SK-N-SH treated with all-trans-retinoic acid at 6 μM for 48 hours (cell line): Measurements from ENCODE around the gene BMP6.

Source experiments
- CREB5 ChIP-seq: fragments of 250-450 bp; sonication (Bioruptor Pico); IDR thresholded peaks from 2 replicates; pipeline ENCODE4 v1.5.1; 2020; ENCODE audit warnings: low read depth, mild to moderate bottlenecking, moderate library complexity
- ISL1 ChIP-seq: fragments of 250-450 bp; sonication (Bioruptor Pico); IDR thresholded peaks from 2 replicates; pipeline ENCODE4 v2.1.2; 2022; ENCODE audit warnings: mild to moderate bottlenecking, moderate library complexity
- OSR1 ChIP-seq: fragments of 250-450 bp; sonication (Bioruptor Pico); IDR thresholded peaks from 2 replicates; pipeline ENCODE4 v1.8.0; 2022; ENCODE audit warnings: moderate library complexity, mild to moderate bottlenecking, inconsistent platforms
- PATZ1 ChIP-seq: fragments of 250-450 bp; sonication (Bioruptor Pico); IDR thresholded peaks from 2 replicates; pipeline ENCODE4 v1.8.0; 2020; ENCODE audit warnings: mild to moderate bottlenecking, moderate library complexity, borderline replicate concordance
- POU6F1 ChIP-seq: fragments of 250-450 bp; sonication (Bioruptor Pico); IDR thresholded peaks from 2 replicates; pipeline ENCODE4 v1.8.0; 2021; ENCODE audit warnings: low read depth, mild to moderate bottlenecking, moderate library complexity, borderline replicate concordance
- TCF4 ChIP-seq: fragments of 250-450 bp; sonication (Bioruptor Pico); IDR thresholded peaks from 2 replicates; pipeline ENCODE4 v1.8.0; 2021; ENCODE audit warnings: mild to moderate bottlenecking, moderate library complexity, borderline replicate concordance
- TOX ChIP-seq: fragments of 250-450 bp; sonication (Bioruptor Pico); IDR thresholded peaks from 2 replicates; pipeline ENCODE4 v1.8.0; 2021; ENCODE audit warnings: mild to moderate bottlenecking, moderate library complexity, borderline replicate concordance
- ZFP30 ChIP-seq: fragments of 450-650 bp; formaldehyde crosslinking; IDR thresholded peaks from 2 replicates; pipeline ENCODE4 v1.5.0; 2022; ENCODE audit warnings: mild to moderate bottlenecking, moderate library complexity
- ZNF70 ChIP-seq: fragments of 450-650 bp; formaldehyde crosslinking; IDR thresholded peaks from 2 replicates; pipeline ENCODE4 v1.5.0; 2020; ENCODE audit warnings: mild to moderate bottlenecking, moderate library complexity

GRCh38 chr6:7725849-7726415, at the start of gene BMP6:
- no peak for TF ChIP-seq TOX
- TF ChIP-seq ISL1, result no peak
- TF ChIP-seq ZFP30 (CRISPR knock-in tag), result no peak
- TF ChIP-seq ZNF70 (CRISPR knock-in tag), result no peak
- TF ChIP-seq OSR1 (CRISPR knock-in tag), result no peak
- no peak for TF ChIP-seq PATZ1 (CRISPR knock-in tag)
- no peak for TF ChIP-seq CREB5 (CRISPR knock-in tag)
- TF ChIP-seq POU6F1 (CRISPR knock-in tag), result no peak
- no peak for TF ChIP-seq TCF4 (CRISPR knock-in tag)
